OCI-LY7 (cell line): ENCODE results near the gene CHEK2. TPM values are rescaled to one million over a fixed set of nuclear protein-coding genes. Genes with fewer than 3 reads are reported as not detected.

Experiments
- Bru-seq: library from RNA; stranded (reverse); fragments of 400-500 nt; gene quantifications from one replicate; lab custom pipeline; 2021; lab: Mats Ljungman, UMichigan
- BruChase-seq, 2 experiments: library from RNA; stranded (reverse); fragments of 400-500 nt; gene quantifications; one replicate each; lab custom pipeline; 2021; lab: Mats Ljungman, UMichigan
- BruUV-seq: library from RNA; stranded (reverse); fragments of 400-500 nt; replicated peaks from 2 replicates; lab custom pipeline; 2021; lab: Mats Ljungman, UMichigan
- CTCF ChIA-PET: fragments of 300-600 bp; sonication (Branson Sonifier 250); formaldehyde crosslinking; loops from one replicate; lab custom pipeline; 2022; ENCODE audit warnings: antibody characterized with exemption; ENCODE audit not compliant: unreplicated experiment; lab: Charles Lee
- POLR2A ChIA-PET: fragments of 300-600 bp; sonication (Branson Sonifier 250); formaldehyde crosslinking; loops from one replicate; lab custom pipeline; 2022; ENCODE audit warnings: antibody characterized with exemption; lab: Charles Lee
- DNase-seq: peaks from one replicate; pipeline ENCODE4 v3.0.0-alpha.2; 2015; ENCODE audit warnings: low spot score
- H2AFZ ChIP-seq: fragments of 200-600 bp; sonication (generic), shearing (Covaris generic); 2 replicates; pipeline ENCODE4 v1.6.1; 2014; ENCODE audit warnings: mild to moderate bottlenecking, antibody characterized with exemption, low read length, moderate library complexity
- H3K27ac ChIP-seq: fragments of 200-600 bp; sonication (generic); 2 replicates; pipeline ENCODE4 v1.5.1; 2014; ENCODE audit warnings: mixed run types, low read depth, mild to moderate bottlenecking, moderate library complexity, low read length, inconsistent platforms; ENCODE audit not compliant: poor library complexity, severe bottlenecking
- H3K36me3 ChIP-seq: fragments of 200-600 bp; sonication (generic); 2 replicates; pipeline ENCODE4 v1.6.1; 2014; ENCODE audit warnings: mild to moderate bottlenecking, antibody characterized with exemption, low read length, moderate library complexity, mixed read lengths; ENCODE audit not compliant: insufficient read depth
- H3K4me1 ChIP-seq: fragments of 200-600 bp; sonication (generic); 2 replicates; pipeline ENCODE4 v1.5.1; 2014; ENCODE audit warnings: mild to moderate bottlenecking, low read length; ENCODE audit not compliant: insufficient read depth, poor library complexity, severe bottlenecking
- H3K4me2 ChIP-seq: fragments of 200-600 bp; sonication (generic); 2 replicates; pipeline ENCODE4 v1.6.1; 2014; ENCODE audit warnings: mild to moderate bottlenecking, low read length
- H3K4me3 ChIP-seq: fragments of 200-600 bp; sonication (generic); 2 replicates; pipeline ENCODE4 v1.5.1; 2014; ENCODE audit warnings: mild to moderate bottlenecking, low read depth, low read length; ENCODE audit not compliant: poor library complexity, severe bottlenecking
- H3K79me2 ChIP-seq: fragments of 200-600 bp; sonication (generic); 2 replicates; pipeline ENCODE4 v1.6.1; 2016; ENCODE audit warnings: low read depth, mild to moderate bottlenecking, low read length, moderate library complexity, mixed read lengths; ENCODE audit not compliant: insufficient read depth
- H3K9me2 ChIP-seq: fragments of 200-600 bp; sonication (generic); 2 replicates; pipeline ENCODE4 v1.6.1; 2016; ENCODE audit warnings: mild to moderate bottlenecking, low read length, mixed read lengths; ENCODE audit not compliant: insufficient read depth
- H3K9me3 ChIP-seq: fragments of 200-600 bp; sonication (generic); 2 replicates; pipeline ENCODE4 v1.6.1; 2014; ENCODE audit warnings: mild to moderate bottlenecking, mixed run types, low read length, mixed read lengths
- H4K20me1 ChIP-seq: fragments of 200-600 bp; sonication (generic); 2 replicates; pipeline ENCODE4 v1.6.1; 2014; ENCODE audit warnings: mild to moderate bottlenecking, antibody characterized with exemption, low read length, moderate library complexity, mixed read lengths; ENCODE audit not compliant: insufficient read depth
- EZH2phosphoT487 ChIP-seq: fragments of 200-600 bp; sonication (generic); IDR thresholded peaks from 2 replicates; pipeline ENCODE4 v1.6.1; 2018; ENCODE audit warnings: low read depth, borderline replicate concordance, mild to moderate bottlenecking, mixed run types, antibody characterized with exemption, low read length, moderate library complexity, mixed read lengths
- intact Hi-C: fragments of 100-400 bp; cut with micrococcal nuclease; formaldehyde crosslinking; loops from one replicate; pipeline ENCODE4 v1.10.0; 2022; ENCODE audit not compliant: unreplicated experiment
- long read RNA-seq: library from polyadenylated mRNA; stranded (forward); transcript quantifications from one replicate; pipeline ENCODE4 v2.0.0, GENCODE V29; 2022
- total RNA-seq, 2 experiments: library from RNA; depleted of rRNA in 1 of 2; stranded (reverse); fragments of >200 nt in 1 of 2; shearing (Covaris generic) in 1 of 2; gene quantifications; 2 replicates each; pipeline ENCODE4 v1.2.3, GENCODE V29; 2014 to 2022
- TF ChIP-seq, protein P1 (sequence below): fragments of 200-600 bp; sonication (generic); conservative IDR thresholded peaks from 2 replicates; pipeline ENCODE4 v1.5.1; 2014; ENCODE audit warnings: mild to moderate bottlenecking, antibody characterized with exemption, low read length, moderate library complexity, mixed read lengths

Gene CHEK2
- 49.3 and 53.3 TPM in 2 replicates for total RNA-seq (2014; rRNA removed; shearing (Covaris generic))
- 77.4 and 82.7 TPM in 2 replicates for total RNA-seq (2022)
- percentile 74 among the genes with signal in this experiment for Bru-seq, nascent RNA
- BruChase-seq, experiment 1, labeled RNA remaining after a 6-hour chase = percentile 84 among the genes with signal in this experiment
- BruChase-seq, experiment 2, labeled RNA remaining after a 2-hour chase = percentile 77 among the genes with signal in this experiment
- long read RNA-seq, transcript CHEK2-208 (15 exons, 1,844 nt) = major isoform, 81 of 133 reads
- long read RNA-seq, transcript CHEK2-204 (16 exons, 1,971 nt) = minor isoform, 5 of 133 reads
- long read RNA-seq, transcript CHEK2-202 (14 exons, 1,771 nt) = minor isoform, 6 of 133 reads
- long read RNA-seq, partial matches to known transcripts = 9 of 133 reads
- long read RNA-seq, other reads (novel, unspliced or antisense) = 30 of 133 reads

GRCh38 chr22:28741785-28742561 lies at the start of gene CHEK2, which contains the start of gene HSCB:
TSS of gene CHEK2 (minus strand) at chr22:28741820. CDS start at chr22:28734721, 7,099 bp downstream.
TSS of gene HSCB (plus strand) at chr22:28742039. CDS start at chr22:28742096, 57 bp downstream.
- Histone ChIP-seq H3K9me3 (no peaks in the 10 kb centered on the region), H3K79me2 (peaks cover 54% of the 10 kb centered on the region), H3K4me2 (peak within 1 kb of the TSS; percentile 86), H3K36me3 (peaks cover 49% of the 10 kb centered on the region), H3K4me3 (peak within 1 kb of the TSS; percentile 78), H3K27ac (peak within 1 kb of the TSS; percentile 83), H4K20me1 (no peaks in the 10 kb centered on the region; the same call in 1 of the 2 replicates), H3K9me2 (no peaks in the 10 kb centered on the region), H3K4me1 (peaks cover 21% of the 10 kb centered on the region), H2AFZ (peak within 1 kb of the TSS; percentile 94)
- intact Hi-C loops = loop anchor here (1.0 to 10.0 kb wide), 3 partner anchors 30 to 523 kb away; partner anchors contain the start of genes CCDC117, EWSR1 and RHBDD3
- DNase-seq = peak; percentile 99
- no TSS peak for BruUV-seq
- TF ChIP-seq, protein P1, sequence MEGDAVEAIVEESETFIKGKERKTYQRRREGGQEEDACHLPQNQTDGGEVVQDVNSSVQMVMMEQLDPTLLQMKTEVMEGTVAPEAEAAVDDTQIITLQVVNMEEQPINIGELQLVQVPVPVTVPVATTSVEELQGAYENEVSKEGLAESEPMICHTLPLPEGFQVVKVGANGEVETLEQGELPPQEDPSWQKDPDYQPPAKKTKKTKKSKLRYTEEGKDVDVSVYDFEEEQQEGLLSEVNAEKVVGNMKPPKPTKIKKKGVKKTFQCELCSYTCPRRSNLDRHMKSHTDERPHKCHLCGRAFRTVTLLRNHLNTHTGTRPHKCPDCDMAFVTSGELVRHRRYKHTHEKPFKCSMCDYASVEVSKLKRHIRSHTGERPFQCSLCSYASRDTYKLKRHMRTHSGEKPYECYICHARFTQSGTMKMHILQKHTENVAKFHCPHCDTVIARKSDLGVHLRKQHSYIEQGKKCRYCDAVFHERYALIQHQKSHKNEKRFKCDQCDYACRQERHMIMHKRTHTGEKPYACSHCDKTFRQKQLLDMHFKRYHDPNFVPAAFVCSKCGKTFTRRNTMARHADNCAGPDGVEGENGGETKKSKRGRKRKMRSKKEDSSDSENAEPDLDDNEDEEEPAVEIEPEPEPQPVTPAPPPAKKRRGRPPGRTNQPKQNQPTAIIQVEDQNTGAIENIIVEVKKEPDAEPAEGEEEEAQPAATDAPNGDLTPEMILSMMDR = peak; percentile 65
- TF ChIP-seq EZH2phosphoT487 = no peak
- ChIA-PET CTCF (no interaction called here), POLR2A (interaction anchor here (1.1 kb wide), 2 partner anchors 19 to 20 kb away, joined by 3 read pairs; no protein-coding TSS in a partner anchor)

- POLR2A ChIA-PET = interaction anchor here (0.6 to 1.4 kb wide), 5 partner anchors 8 to 50 kb away, joined by 3 to 6 read pairs (median 4); partner anchors contain the start of gene XBP1
- TF ChIP-seq EZH2phosphoT487 = no peak
- intact Hi-C loops = loop anchor here (5.0 kb wide), 1 partner anchor 91 kb away; the partner anchor contains the start of gene ZNRF3
- H3K4me1 ChIP-seq = peaks cover 33% of the 10 kb centered on the region
- H3K4me3 ChIP-seq = no peak overlapping the region
- H3K36me3 ChIP-seq = peaks cover 70% of the 10 kb centered on the region
- H2AFZ ChIP-seq = no peak overlapping the region
- CTCF ChIA-PET = no interaction called here
- no peaks in the 10 kb centered on the region for H3K9me2 ChIP-seq
- no peaks in the 10 kb centered on the region for H3K9me3 ChIP-seq
- no peak overlapping the region for H3K27ac ChIP-seq
- no peaks in the 10 kb centered on the region for H3K79me2 ChIP-seq
- no TSS peak for BruUV-seq
- no peak for DNase-seq
- H3K4me2 ChIP-seq = peak overlapping the region; percentile 56
- H4K20me1 ChIP-seq = peaks cover 36% of the 10 kb centered on the region
Observed at GRCh38 chr22:28791124-28791523, 49.5 kb upstream of the CHEK2 start.

GRCh38 chr22:28788601-28789000 lies 47.0 kb upstream of the CHEK2 start:
- no peaks in the 10 kb centered on the region for H3K9me3 ChIP-seq
- H3K79me2 ChIP-seq = no peaks in the 10 kb centered on the region
- CTCF ChIA-PET = no interaction called here
- no peaks in the 10 kb centered on the region for H3K9me2 ChIP-seq
- H3K4me1 ChIP-seq = peaks cover 33% of the 10 kb centered on the region
- intact Hi-C loops = no loop called here
- H3K4me2 ChIP-seq = no peak overlapping the region
- no peak overlapping the region for H3K4me3 ChIP-seq
- no peak for DNase-seq
- H2AFZ ChIP-seq = no peak overlapping the region
- BruUV-seq = no TSS peak
- H4K20me1 ChIP-seq = peaks cover 26% of the 10 kb centered on the region
- POLR2A ChIA-PET = interaction anchor here (0.5 to 1.6 kb wide), 4 partner anchors 15 to 73 kb away, joined by 3 to 7 read pairs (median 5); no protein-coding TSS in a partner anchor
- no peak overlapping the region for H3K27ac ChIP-seq
- H3K36me3 ChIP-seq = peaks cover 70% of the 10 kb centered on the region
- TF ChIP-seq, protein P1 = no peak
- TF ChIP-seq EZH2phosphoT487 = no peak
